Measurements from ENCODE around the gene TIMP2.

The TIMP2 gene, protein sequence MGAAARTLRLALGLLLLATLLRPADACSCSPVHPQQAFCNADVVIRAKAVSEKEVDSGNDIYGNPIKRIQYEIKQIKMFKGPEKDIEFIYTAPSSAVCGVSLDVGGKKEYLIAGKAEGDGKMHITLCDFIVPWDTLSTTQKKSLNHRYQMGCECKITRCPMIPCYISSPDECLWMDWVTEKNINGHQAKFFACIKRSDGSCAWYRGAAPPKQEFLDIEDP

DNA sequence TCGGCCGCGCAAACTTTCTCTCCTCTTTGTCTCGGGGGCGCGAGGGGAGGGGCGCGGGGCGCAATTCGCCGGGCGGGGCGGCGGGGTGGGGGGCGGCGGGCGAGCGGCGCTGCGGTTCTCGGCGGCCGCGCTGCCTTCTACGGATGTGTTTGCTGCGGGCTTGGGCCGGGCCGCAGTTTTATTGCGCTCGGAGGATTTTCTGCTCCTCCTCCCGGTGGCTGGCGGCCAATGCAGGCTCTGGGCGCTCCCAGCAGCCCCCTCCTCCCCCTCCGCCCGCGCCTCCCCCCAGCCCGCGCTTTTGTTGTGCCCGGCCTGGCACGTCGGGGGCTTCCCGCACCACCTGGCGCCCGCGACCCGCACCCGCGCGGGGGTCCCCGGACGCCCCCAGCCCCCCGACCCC is at the start of gene TIMP2:
Gene TIMP2, minus strand, starts transcription at position 154 of the 400 bp plus-strand sequence. CDS start 299 bp downstream, outside the sequence.
- TF ChIP-seq, protein P1, sequence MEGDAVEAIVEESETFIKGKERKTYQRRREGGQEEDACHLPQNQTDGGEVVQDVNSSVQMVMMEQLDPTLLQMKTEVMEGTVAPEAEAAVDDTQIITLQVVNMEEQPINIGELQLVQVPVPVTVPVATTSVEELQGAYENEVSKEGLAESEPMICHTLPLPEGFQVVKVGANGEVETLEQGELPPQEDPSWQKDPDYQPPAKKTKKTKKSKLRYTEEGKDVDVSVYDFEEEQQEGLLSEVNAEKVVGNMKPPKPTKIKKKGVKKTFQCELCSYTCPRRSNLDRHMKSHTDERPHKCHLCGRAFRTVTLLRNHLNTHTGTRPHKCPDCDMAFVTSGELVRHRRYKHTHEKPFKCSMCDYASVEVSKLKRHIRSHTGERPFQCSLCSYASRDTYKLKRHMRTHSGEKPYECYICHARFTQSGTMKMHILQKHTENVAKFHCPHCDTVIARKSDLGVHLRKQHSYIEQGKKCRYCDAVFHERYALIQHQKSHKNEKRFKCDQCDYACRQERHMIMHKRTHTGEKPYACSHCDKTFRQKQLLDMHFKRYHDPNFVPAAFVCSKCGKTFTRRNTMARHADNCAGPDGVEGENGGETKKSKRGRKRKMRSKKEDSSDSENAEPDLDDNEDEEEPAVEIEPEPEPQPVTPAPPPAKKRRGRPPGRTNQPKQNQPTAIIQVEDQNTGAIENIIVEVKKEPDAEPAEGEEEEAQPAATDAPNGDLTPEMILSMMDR (IDR thresholded peaks at IDR 0.05; ENCODE audit: low read depth, low read length) = no peak
- H3K4me3 ChIP-seq (ENCODE audit: low read depth, low read length) = peak within 1 kb of the TSS; percentile 90

DNA sequence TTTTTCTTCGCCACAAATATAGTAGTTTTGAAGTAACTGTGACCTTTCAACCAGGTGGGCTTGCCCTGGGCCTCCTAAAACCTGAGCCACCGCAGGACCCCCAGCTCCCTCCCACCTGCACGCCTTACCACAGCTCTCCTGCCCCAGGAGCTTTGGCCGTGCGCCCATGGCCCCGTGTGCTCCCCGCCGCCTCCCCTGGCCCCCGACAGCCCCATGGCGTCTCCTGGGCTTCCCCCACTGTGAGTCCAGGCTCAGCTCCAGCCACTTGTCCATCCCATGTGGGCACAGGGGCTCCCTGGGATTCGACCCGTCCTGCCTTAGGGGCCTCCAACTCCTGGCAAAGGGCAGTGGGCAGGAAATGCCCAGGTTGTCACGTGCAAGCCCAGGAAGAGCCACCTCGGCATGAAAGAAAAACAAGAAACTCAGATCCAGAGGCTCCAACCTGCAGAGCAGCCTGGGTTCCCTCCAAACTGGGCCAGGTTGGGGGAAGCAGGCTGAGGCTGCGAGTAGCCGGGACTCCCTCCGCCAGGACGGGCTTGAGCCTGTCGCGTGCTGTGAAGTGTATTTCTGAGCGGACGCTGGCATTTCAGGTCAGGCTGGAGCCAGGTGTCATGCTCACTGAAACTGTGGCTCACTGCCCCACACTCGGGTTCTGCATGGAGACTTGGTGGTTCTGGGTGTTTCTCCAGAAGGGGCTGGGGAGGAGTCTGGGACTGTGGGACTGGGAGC is 48.8 kb upstream of the TIMP2 start:
- TF ChIP-seq, protein P1 (IDR thresholded peaks at IDR 0.05; ENCODE audit: low read depth, low read length) = no peak
- no peak overlapping the region for H3K4me3 ChIP-seq (ENCODE audit: low read depth, low read length)

DNA sequence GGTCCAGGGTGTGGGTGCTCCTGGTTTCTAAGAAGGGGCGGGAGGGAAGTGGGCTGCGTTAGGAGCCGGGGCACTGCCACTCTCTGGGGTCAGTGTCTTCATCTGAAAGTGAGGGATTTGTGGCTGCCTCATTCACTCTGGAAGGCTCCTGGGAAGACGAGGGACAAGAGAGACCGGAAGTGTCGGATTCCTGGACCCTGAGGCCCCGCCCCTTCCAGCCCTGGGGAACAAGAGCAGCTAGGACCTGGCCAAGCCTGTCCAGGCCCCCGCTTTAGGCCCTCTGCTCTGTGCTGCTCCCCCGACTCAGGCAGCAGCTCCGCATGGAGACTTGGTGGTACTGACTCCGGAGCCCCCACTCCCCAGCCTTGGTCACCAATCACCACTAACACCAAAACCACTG is 48.0 kb upstream of the TIMP2 start:
- no peak overlapping the region for H3K4me3 ChIP-seq (ENCODE audit: low read depth, low read length)
- TF ChIP-seq, protein P1 (IDR thresholded peaks at IDR 0.05; ENCODE audit: low read depth, low read length) = no peak

DNA sequence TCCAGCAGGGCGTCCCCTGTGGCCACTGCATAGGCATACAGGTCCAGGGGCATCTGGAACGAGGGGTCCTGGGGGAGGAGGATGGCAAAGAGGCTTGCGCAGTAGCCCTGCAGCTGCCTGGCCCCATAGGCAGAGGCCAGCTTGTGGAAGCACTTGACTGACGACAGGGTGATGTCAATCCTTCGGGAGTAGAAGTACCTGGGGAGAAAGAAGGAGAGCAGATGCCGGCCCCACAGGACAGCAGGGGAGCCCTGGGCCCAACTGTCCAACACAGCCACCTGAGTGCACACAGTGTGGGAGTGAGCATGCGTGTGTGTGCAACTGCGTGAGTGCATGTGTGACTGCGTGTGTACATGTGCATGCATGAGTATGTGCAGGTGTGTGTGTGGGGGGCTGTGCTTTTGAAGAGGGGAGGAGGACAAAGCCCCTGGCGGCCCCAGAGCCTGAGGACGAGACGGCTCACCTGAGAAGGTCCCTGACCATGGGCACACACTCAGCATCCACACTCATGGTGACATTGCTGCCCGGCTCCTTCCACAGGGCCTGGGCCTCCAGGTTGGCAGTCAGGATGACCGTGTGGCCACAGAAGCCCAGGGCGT is 47.4 kb upstream of the TIMP2 start:
- TF ChIP-seq, protein P1 (IDR thresholded peaks at IDR 0.05; ENCODE audit: low read depth, low read length) = no peak
- no peak overlapping the region for H3K4me3 ChIP-seq (ENCODE audit: low read depth, low read length)

DNA sequence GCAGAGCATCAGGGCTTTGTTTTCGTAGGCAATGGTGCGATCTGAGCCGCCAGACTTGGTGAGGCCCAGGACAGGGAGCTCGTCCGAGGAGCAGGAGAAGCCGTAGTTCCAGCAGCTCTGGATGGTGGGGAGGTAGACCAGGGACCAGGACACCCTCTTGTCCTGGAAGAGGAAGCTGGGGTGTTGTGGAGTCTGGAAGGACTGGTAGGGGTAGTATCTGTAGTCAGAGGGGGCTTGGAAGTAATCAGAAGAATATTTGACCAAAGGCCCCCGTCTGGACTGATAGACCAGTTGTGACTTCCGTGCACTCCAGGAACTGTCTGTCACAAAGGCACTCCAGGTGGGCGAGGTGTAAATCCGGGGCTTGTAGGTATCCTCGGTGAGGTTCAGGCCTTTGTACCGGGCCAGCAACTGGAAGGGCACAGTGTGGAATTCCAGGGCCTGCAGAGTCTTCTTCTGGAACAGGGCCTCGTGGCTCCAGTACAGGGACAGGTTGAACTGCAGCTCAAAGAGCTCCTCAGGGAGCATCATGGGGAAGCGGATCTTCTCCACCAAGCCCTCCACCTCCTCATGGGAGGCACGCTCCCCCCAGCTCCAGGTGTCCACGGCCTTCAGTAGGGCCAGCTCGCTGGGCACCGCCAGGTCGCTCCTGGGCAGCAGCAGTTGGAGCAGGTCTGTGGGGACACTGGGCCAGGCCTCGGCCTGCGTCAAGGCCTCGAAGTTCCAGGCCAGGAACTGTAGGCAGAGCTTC is 46.7 kb upstream of the TIMP2 start:
- TF ChIP-seq, protein P1 (IDR thresholded peaks at IDR 0.05; ENCODE audit: low read depth, low read length) = no peak

DNA sequence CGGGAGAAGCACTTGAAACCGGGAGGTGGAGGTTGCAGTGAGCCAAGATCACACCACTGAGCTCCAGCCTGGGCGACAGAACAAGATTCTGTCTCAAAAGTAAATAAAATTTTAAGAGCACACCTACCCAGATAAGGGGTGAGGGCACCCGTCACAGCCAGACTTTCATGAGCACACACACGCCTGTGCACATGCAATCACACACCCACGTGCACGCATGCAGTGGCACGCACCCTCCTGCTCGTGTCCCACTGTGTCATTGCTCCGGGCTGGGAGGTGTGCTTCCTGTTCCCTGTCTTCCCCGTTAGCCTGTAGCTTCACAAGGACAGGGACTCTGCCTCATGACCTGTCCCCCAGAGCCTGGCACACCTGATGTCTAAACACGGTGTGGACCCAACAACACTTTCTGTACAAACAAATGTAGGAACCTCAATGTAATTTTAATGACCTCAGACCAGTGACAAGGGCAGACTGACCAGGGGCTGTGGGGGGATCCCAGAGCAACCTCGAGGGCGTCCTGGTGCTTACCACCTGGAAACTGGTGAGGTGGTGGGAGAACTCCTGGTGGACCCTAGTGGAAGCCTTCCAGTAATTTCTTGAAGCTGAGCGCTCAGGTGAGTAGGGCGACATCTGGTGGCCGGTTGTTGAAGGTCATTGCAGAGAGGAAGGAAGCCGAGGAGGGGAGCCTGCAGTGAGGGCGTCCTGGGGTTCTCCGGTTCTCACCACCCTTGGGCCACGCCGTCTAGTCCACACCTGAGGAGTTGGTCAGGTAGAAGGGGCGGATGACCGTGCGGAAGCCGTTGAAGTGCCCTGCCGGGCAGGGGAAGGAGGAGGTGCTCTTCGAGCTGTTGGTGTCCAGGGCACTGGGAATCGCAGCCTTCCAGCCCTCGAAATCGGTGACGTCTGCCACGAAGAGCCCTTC is 45.9 kb upstream of the TIMP2 start:
- H3K4me3 ChIP-seq (ENCODE audit: low read depth, low read length) = no peak overlapping the region
- TF ChIP-seq, protein P1 (IDR thresholded peaks at IDR 0.05; ENCODE audit: low read depth, low read length) = peak; percentile 69

More for the DNA sequence above, 46.7 kb upstream of the TIMP2 start:
- H3K4me3 ChIP-seq (ENCODE audit: low read depth, low read length) = no peak overlapping the region

Data from WI38 (cell line).